ENCODE measurements around the gene SAMD14. TPM values are rescaled to one million over a fixed set of nuclear protein-coding genes. Genes with fewer than 3 reads are reported as not detected.
"Not testable (repeated sequence)": the region's sequence is repeated elsewhere in the genome, so short reads cannot be mapped to it uniquely, and the experiment has no call there.

The SAMD14 gene
- total RNA-seq, 4 donors from 2014 or later: 0.53 to 2.5 (median 1.0) TPM

- DNase-seq: peak in 2 of 3 donors; percentile 78 to 79
- Histone ChIP-seq H3K36me3 (peaks cover 0 to under 1% (median 0%) of the 10 kb centered on the region in 3 donors), H3K4me1 (peaks cover 0 to 63% (median 8%) of the 10 kb centered on the region in 4 donors), H3K9me3 (no peaks in the 10 kb centered on the region), H3K27me3 (no peaks in the 10 kb centered on the region), H3K27ac (peak overlapping the region in 3 of 4 donors; percentile 36 to 78 (median 69)), H3K4me3 (no peak overlapping the region)
- TF ChIP-seq POLR2A (IDR thresholded peaks at IDR 0.05): peak in 1 of 2 donors; percentile 31
- TF ChIP-seq CTCF (IDR thresholded peaks at IDR 0.05): no peak
Measured at GRCh38 chr17:50062293-50063243, 67.4 kb downstream of the SAMD14 start.

- peak overlapping the region in 3 of 4 donors; percentile 36 to 78 (median 57) for H3K27ac ChIP-seq
- H3K4me3 ChIP-seq, H3K36me3 ChIP-seq, H3K27me3 ChIP-seq, H3K9me3 ChIP-seq, DNase-seq: not testable (repeated sequence)
- peaks cover 0 to 70% (median 11%) of the 10 kb centered on the region in 4 donors for H3K4me1 ChIP-seq
Measured at GRCh38 chr17:50061713-50062045, 68.3 kb downstream of the SAMD14 start.

GRCh38 chr17:50060951-50061712 lies 68.8 kb downstream of the SAMD14 start:
- Histone ChIP-seq H3K4me3 (no peak overlapping the region), H3K9me3 (no peaks in the 10 kb centered on the region)

More at GRCh38 chr17:50060951-50061712, 68.8 kb downstream of the SAMD14 start:
- H3K36me3 ChIP-seq: no peaks in the 10 kb centered on the region
- H3K4me1 ChIP-seq: peaks cover 0 to 71% (median 11%) of the 10 kb centered on the region in 4 donors
- no peak for TF ChIP-seq CTCF (IDR thresholded peaks at IDR 0.05)
- TF ChIP-seq POLR2A (IDR thresholded peaks at IDR 0.05): no peak
- peak overlapping the region in 2 of 4 donors; percentile 57 to 78 for H3K27ac ChIP-seq
- no peak for DNase-seq
- H3K27me3 ChIP-seq: no peaks in the 10 kb centered on the region

Other genes with a start within 250 kb of the SAMD14 start
- gene DLX4, start 161.0 kb downstream of the SAMD14 start, total RNA-seq: not detected
- gene DLX3, start 134.9 kb downstream of the SAMD14 start, total RNA-seq: not detected
- 100 to 1,000 TPM in 3 of 4 donors, 10 to 100 TPM in 1; 71.0 to 285 (median 247) TPM for gene ITGA3, start 74.0 kb downstream of the SAMD14 start, total RNA-seq
- 100 to 1,000 TPM in 3 of 4 donors, 10 to 100 TPM in 1; 23.1 to 283 (median 164) TPM for gene PDK2, start 34.8 kb downstream of the SAMD14 start, total RNA-seq
- 10 to 100 TPM; 18.0 to 40.4 (median 32.9) TPM for gene PPP1R9B, start 20.5 kb upstream of the SAMD14 start, total RNA-seq
- 1 to 10 TPM in 3 of 4 donors, not detected in 1; 2.9 to 3.5 (median 3.5) TPM for gene SGCA, start 35.8 kb upstream of the SAMD14 start, total RNA-seq
- gene COL1A1, start 71.5 kb upstream of the SAMD14 start, total RNA-seq: 100 to 1,000 TPM in 1 of 4 donors, 10 to 100 TPM in 3; 11.3 to 287 (median 31.9) TPM
- 10 to 100 TPM in 3 of 4 donors, under 1 TPM in 1; 0.83 to 86.0 (median 50.6) TPM for gene TMEM92, start 144.3 kb upstream of the SAMD14 start, total RNA-seq
- 10 to 100 TPM; 17.7 to 41.3 (median 27.1) TPM for gene XYLT2, start 216.0 kb upstream of the SAMD14 start, total RNA-seq
- 10 to 100 TPM; 14.0 to 72.8 (median 64.4) TPM for gene MRPL27, start 243.0 kb upstream of the SAMD14 start, total RNA-seq
- 10 to 100 TPM in 1 of 4 donors, 1 to 10 TPM in 2, under 1 TPM in 1; 0.53 to 23.1 (median 1.9) TPM for gene EME1, start 243.1 kb upstream of the SAMD14 start, total RNA-seq

All from Peyer's patch (tissue), 4 donors.